Esophagus squamous epithelium (tissue), 4 donors: ENCODE data around the gene CLCN7.

Experiments used
- CTCF ChIP-seq, 6 experiments: fragments of 450-650 bp in 4 of 6; fragments of 200-600 bp in 2 of 6; sonication (generic) in 2 of 6; IDR thresholded peaks; one replicate each; pipeline ENCODE4 v1.5.1; 2016 to 2019; ENCODE audit warnings: antibody characterized with exemption in 6 of 6, mild to moderate bottlenecking in 4 of 6, moderate library complexity in 4 of 6
- POLR2A ChIP-seq, 4 donors: fragments of 450-650 bp; IDR thresholded peaks; one replicate each; pipeline ENCODE4 v1.6.1; 2017; ENCODE audit warnings: antibody characterized with exemption in 4 of 4, mild to moderate bottlenecking in 4 of 4, moderate library complexity in 3 of 4

DNA sequence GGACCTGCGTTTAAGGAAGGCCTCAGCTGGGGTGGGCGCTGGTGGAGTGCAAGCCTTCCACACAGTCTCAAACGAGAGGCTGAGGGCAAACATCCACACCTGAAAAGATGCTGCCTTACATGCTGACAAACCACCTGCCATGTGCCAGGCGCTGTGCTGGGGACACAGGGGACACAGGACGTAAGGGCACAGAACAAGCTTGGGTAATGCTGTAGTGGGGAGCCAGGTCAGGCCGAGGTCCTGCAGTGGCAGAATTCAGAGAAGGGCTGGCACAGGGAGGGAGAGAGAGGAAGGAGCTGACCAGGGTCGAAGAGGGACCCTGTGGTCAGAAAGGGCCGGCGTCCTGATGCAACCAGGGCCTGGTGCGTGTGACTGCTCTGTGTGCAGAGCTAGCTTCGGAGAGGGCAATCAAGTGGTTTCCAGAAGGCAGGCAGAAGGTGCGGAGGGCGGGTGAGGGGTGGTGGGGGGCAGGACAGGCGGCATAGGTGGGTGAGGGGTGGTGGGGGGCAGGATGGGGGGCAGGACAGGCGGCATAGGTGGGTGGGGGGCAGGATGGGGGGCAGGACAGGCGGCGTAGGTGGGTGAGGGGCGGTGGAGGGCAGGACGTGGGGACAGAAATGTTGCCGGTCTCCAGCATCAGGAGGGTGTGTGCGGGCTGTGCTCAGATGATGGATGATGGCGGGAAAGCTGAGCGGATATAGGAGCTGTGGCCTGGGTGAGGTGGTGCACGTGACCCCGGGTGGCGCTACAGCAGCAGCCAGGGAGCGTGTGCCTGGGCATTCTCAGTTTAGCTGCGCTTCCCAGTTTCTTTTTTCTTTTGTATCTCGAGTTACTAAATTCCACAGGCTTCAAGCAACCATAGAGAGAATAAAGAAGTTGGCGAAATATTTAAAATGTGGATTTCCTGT is 37.1 kb upstream of the CLCN7 start:
- TF ChIP-seq CTCF (IDR thresholded peaks at IDR 0.05) (no peak), POLR2A (IDR thresholded peaks at IDR 0.05) (no peak)
